SJCRH30 (cell line): ENCODE results near the gene USP5. TPM values are rescaled to one million over a fixed set of nuclear protein-coding genes. Genes with fewer than 3 reads are reported as not detected.

Experiments
- DNase-seq, 2 experiments: peaks; one replicate each; pipeline ENCODE4 v3.0.0-alpha.2; 2015 to 2020
- H3K27ac ChIP-seq: fragments of 250-450 bp; sonication (Bioruptor Pico); 2 replicates; pipeline ENCODE4 v1.5.1; 2020; ENCODE audit warnings: mild to moderate bottlenecking, moderate library complexity
- H3K27me3 ChIP-seq: fragments of 250-450 bp; sonication (Bioruptor Pico); 2 replicates; pipeline ENCODE4 v1.5.1; 2020; ENCODE audit warnings: mild to moderate bottlenecking, moderate library complexity
- H3K36me3 ChIP-seq: fragments of 250-450 bp; sonication (Bioruptor Pico); 2 replicates; pipeline ENCODE4 v1.5.1; 2020; ENCODE audit warnings: mild to moderate bottlenecking, moderate library complexity
- H3K4me1 ChIP-seq: fragments of 250-450 bp; sonication (Bioruptor Pico); 2 replicates; pipeline ENCODE4 v1.5.1; 2020; ENCODE audit warnings: mild to moderate bottlenecking, moderate library complexity
- H3K4me3 ChIP-seq: fragments of 250-450 bp; sonication (Bioruptor Pico); 2 replicates; pipeline ENCODE4 v1.5.1; 2020; ENCODE audit warnings: mild to moderate bottlenecking, moderate library complexity
- H3K9me3 ChIP-seq: fragments of 250-450 bp; sonication (Bioruptor Pico); replicated peaks from 2 replicates; pipeline ENCODE4 v1.5.1; 2020; ENCODE audit warnings: mild to moderate bottlenecking, moderate library complexity
- total RNA-seq: library from RNA; depleted of rRNA; stranded (reverse); fragments of >200 nt; shearing (Covaris generic); gene quantifications from 2 replicates; pipeline ENCODE4 v1.2.3, GENCODE V29; 2014; rRNA removed

USP5 gene, protein sequence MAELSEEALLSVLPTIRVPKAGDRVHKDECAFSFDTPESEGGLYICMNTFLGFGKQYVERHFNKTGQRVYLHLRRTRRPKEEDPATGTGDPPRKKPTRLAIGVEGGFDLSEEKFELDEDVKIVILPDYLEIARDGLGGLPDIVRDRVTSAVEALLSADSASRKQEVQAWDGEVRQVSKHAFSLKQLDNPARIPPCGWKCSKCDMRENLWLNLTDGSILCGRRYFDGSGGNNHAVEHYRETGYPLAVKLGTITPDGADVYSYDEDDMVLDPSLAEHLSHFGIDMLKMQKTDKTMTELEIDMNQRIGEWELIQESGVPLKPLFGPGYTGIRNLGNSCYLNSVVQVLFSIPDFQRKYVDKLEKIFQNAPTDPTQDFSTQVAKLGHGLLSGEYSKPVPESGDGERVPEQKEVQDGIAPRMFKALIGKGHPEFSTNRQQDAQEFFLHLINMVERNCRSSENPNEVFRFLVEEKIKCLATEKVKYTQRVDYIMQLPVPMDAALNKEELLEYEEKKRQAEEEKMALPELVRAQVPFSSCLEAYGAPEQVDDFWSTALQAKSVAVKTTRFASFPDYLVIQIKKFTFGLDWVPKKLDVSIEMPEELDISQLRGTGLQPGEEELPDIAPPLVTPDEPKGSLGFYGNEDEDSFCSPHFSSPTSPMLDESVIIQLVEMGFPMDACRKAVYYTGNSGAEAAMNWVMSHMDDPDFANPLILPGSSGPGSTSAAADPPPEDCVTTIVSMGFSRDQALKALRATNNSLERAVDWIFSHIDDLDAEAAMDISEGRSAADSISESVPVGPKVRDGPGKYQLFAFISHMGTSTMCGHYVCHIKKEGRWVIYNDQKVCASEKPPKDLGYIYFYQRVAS
- 76.7 and 78.0 TPM in 2 replicates for total RNA-seq

DNA sequence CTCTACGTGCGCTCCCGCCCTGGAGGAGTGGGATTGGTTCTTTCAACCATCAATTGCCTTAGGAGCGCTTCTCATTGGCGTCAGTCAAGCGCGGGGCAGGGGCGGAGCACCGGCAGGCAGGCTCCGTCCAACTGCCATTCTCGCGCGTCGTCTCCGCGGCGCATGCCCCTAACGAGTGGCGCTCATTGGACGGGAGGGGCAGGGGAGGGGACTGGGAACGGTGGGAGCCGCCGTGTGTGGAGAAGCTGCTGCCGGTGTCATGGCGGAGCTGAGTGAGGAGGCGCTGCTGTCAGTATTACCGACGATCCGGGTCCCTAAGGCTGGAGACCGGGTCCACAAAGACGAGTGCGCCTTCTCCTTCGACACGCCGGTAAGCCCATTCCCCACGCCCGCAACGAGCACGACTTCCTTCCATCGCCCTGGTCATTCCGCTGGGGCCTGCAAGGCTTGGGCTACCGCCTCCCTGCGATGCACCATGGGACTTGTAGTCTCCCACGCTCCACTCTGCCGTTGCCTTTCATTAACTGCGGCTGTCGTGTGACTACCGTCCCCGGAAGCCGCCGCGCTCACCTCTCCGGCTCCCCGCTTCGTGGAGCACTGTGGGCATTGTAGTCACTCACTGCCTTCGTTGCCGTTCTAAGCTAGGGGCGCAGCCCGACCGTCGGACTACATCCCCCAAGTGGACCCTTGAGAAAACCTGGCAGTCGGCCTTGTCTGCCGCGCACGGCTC is at the start of gene USP5:
Gene USP5 (plus strand): TSS at position 230 of the 730 bp plus-strand sequence. CDS start 30 bp downstream, at position 260.
- DNase-seq: peak; percentile 99
- peaks cover 28% of the 10 kb centered on the region for H3K36me3 ChIP-seq
- peak within 1 kb of the TSS; percentile 97 for H3K27ac ChIP-seq
- peak within 1 kb of the TSS; percentile 81 for H3K4me3 ChIP-seq
- H3K27me3 ChIP-seq: no peaks in the 10 kb centered on the region
- no peaks in the 10 kb centered on the region for H3K9me3 ChIP-seq
- H3K4me1 ChIP-seq: peaks cover 8% of the 10 kb centered on the region

DNA sequence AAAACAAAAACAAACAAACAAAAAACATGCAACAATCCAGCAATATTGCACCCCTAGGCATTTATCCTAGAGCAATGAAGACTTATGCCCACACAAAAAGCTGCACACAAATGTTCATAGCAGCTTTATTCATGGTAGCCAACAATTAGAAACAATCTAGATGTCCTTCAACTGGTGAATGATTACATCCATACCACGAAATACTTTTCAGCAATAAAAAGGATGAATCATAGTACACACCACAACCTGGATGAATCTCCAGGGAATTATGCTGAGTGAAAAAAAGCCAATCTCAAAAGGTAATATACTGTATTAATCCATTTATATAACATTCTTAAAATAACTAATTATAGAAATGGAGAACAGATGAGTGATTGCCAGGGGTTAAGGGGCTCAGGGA is 44.8 kb upstream of the USP5 start:
- Histone ChIP-seq H3K27me3 (peaks cover 13% of the 10 kb centered on the region; the same call in 1 of the 2 replicates), H3K27ac (no peak overlapping the region), H3K4me1 (no peaks in the 10 kb centered on the region), H3K36me3 (no peaks in the 10 kb centered on the region), H3K4me3 (no peak overlapping the region), H3K9me3 (no peaks in the 10 kb centered on the region)
- no peak for DNase-seq

DNA sequence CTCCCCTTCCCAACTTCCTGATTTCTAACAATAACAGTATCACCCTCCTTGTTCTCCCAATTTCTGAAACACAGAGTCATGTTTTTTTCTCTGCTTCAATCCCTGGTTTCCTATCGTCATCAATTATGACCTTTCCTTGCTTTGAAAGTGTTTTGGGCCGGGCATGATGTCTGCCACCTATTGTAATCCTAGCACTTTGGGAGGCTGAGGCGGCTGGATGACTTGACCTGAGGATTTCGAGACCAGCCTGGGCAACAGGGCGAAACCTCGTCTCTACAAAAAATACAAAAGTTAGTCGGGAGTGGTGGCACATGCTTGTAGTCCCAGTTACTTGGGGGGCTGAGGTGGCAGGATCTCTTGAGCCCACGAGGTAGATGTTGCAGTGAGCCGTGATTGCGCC is 42.9 kb upstream of the USP5 start:
- no peaks in the 10 kb centered on the region for H3K9me3 ChIP-seq
- H3K27me3 ChIP-seq: peaks cover 13% of the 10 kb centered on the region; the same call in 1 of the 2 replicates
- no peaks in the 10 kb centered on the region for H3K36me3 ChIP-seq
- DNase-seq: no peak
- H3K4me1 ChIP-seq: no peaks in the 10 kb centered on the region
- H3K27ac ChIP-seq: no peak overlapping the region
- no peak overlapping the region for H3K4me3 ChIP-seq

DNA sequence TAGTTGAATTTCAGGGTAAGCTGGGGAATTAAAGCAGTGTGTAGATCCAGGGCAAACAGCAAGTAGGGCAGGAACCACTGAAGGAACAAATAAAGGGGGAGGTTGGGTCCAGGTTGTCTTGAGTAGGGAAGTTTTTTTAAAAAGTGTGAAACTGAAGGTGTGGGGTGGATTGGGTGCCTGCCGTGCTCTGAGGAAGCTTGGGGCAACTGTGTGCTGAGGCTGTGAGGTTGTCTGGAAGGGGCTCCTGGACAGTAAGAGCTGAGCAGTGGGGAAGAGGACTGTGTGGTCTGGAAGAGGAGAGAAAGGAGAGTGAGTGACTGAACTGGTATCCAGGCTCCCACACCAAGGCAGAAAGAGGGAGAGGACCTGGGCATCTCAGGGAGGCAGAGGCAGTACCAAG is 41.2 kb upstream of the USP5 start:
- Histone ChIP-seq H3K27me3 (peaks cover 13% of the 10 kb centered on the region; the same call in 1 of the 2 replicates), H3K27ac (no peak overlapping the region)

DNA sequence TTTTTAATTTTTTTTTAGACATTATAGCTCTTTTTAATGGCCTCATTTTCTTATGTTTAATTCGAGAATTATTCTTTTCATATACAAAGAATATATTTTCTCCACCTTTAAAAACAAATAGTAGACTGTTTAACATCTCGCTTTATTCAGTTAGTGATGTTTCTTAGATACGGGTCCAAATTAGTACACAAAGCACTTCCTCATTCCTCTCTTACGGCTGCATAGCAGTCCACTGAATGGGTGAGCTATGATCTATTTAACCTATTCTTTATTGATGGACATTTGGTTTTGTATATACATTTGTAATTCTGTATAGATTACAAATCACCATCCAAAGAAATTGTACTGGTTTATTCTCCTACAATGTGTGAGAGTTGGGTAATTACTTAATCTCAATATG is 38.6 kb upstream of the USP5 start:
- H3K4me1 ChIP-seq: no peaks in the 10 kb centered on the region
- H3K9me3 ChIP-seq: no peaks in the 10 kb centered on the region
- no peak for DNase-seq
- H3K27me3 ChIP-seq: peaks cover 13% of the 10 kb centered on the region; the same call in 1 of the 2 replicates
- no peak overlapping the region for H3K4me3 ChIP-seq
- no peaks in the 10 kb centered on the region for H3K36me3 ChIP-seq
- no peak overlapping the region for H3K27ac ChIP-seq

More for the DNA sequence above, 41.2 kb upstream of the USP5 start:
- Histone ChIP-seq H3K4me3 (no peak overlapping the region), H3K36me3 (no peaks in the 10 kb centered on the region), H3K9me3 (no peaks in the 10 kb centered on the region), H3K4me1 (no peaks in the 10 kb centered on the region)
- no peak for DNase-seq

DNA sequence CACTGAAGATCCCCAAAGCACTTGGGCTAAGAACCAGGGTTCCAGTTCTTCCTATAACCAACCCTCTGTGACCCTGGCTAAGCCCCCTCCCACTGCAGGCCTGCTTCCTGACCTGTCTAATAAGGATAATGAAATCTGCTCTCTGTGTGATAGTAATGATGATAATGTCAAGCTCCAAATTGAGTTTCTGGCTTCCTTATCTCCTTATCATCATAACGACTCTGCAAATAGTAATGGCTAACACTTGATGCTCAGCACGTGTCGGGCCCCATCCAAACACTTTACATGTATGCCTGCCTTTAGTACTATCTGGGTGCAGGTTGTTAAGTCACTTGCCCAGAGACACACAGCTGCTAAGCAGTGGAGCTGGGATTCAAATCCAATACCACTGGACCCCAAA is 35.4 kb upstream of the USP5 start:
- H3K36me3 ChIP-seq: no peaks in the 10 kb centered on the region
- DNase-seq: peak in 1 of 2 experiments; percentile 0
- H3K4me3 ChIP-seq: no peak overlapping the region
- peaks cover 18% of the 10 kb centered on the region for H3K27me3 ChIP-seq
- H3K9me3 ChIP-seq: no peaks in the 10 kb centered on the region
- peaks cover 7% of the 10 kb centered on the region; the same call in 1 of the 2 replicates for H3K4me1 ChIP-seq
- H3K27ac ChIP-seq: no peak overlapping the region

DNA sequence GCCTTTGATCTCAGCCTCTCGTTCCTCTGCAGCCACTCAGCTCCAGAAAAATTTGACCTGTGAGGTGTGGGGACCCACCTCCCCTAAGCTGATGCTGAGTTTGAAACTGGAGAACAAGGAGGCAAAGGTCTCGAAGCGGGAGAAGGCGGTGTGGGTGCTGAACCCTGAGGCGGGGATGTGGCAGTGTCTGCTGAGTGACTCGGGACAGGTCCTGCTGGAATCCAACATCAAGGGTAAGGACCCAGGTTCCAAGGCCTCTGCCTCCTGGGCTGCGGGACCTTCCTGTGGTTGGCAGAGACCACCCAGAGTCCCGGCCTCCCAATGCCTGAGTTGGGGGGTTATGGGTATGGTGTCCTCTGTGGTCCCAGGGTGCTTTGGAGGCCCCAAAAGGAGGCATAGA is 34.9 kb upstream of the USP5 start:
- peaks cover 10% of the 10 kb centered on the region; the same call in 1 of the 2 replicates for H3K4me1 ChIP-seq
- DNase-seq: no peak
- no peak overlapping the region for H3K27ac ChIP-seq
- H3K9me3 ChIP-seq: no peaks in the 10 kb centered on the region
- no peak overlapping the region for H3K4me3 ChIP-seq
- peaks cover 15% of the 10 kb centered on the region for H3K27me3 ChIP-seq
- H3K36me3 ChIP-seq: no peaks in the 10 kb centered on the region

DNA sequence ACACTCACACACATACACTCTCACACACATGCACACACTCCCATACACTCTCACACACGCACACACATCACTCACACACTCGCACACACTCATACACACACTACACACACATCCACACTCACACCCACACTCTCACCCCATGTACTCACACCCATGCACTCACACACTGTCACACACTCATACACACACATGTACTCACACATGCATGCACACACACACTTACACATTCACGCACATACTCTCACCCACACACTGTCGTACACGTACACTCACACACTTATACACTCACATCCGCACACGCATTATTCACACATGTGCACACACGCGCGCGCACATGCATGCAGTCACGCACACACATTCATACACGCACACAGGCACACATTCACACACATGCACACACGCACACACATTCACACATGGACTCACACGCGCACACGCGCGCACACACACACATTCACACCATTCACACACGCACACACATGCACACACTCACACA is 34.2 kb upstream of the USP5 start:
- H3K9me3 ChIP-seq: no peaks in the 10 kb centered on the region
- no peak overlapping the region for H3K4me3 ChIP-seq
- no peak overlapping the region for H3K27ac ChIP-seq
- H3K36me3 ChIP-seq: no peaks in the 10 kb centered on the region
- DNase-seq: no peak
- H3K27me3 ChIP-seq: peaks cover 14% of the 10 kb centered on the region
- H3K4me1 ChIP-seq: peaks cover 10% of the 10 kb centered on the region; the same call in 1 of the 2 replicates

DNA sequence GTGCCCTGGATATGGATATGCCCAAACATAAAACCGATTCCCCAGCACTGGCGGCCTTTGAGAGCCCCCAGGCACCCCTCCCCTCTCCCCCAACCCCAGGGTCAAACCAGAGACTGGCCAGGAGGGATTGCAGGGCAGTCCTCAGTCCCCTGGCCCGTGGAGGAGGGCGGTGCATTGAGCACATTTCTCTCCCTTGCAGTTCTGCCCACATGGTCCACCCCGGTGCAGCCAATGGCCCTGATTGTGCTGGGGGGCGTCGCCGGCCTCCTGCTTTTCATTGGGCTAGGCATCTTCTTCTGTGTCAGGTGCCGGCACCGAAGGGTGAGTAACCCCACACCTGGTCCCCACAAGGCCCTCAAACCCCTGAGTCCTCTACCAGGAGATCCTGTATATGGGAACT is 33.7 kb upstream of the USP5 start:
- no peak overlapping the region for H3K4me3 ChIP-seq
- DNase-seq: no peak
- H3K9me3 ChIP-seq: no peaks in the 10 kb centered on the region
- no peaks in the 10 kb centered on the region for H3K36me3 ChIP-seq
- peaks cover 14% of the 10 kb centered on the region for H3K27me3 ChIP-seq
- no peak overlapping the region for H3K27ac ChIP-seq
- peaks cover 10% of the 10 kb centered on the region; the same call in 1 of the 2 replicates for H3K4me1 ChIP-seq

DNA sequence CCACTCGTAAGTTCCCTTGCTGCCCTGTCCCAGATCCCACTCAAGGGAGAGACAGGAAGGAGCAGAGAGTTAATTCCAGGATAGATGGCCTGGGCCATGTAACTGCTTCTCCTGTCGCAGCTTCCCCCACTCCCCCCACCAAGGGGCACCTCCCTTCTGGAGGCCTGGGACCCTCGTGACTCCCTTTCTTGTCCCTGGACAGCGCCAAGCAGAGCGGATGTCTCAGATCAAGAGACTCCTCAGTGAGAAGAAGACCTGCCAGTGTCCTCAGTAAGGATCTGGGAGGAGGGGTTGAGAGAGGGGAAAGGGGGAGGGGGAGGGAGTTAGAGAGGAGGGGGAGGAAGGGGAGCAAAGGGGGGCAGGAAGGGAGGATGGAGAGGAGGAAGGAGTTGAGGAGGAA is 33.3 kb upstream of the USP5 start:
- Histone ChIP-seq H3K4me1 (peaks cover 10% of the 10 kb centered on the region; the same call in 1 of the 2 replicates), H3K36me3 (no peaks in the 10 kb centered on the region), H3K27ac (no peak overlapping the region), H3K9me3 (no peaks in the 10 kb centered on the region), H3K4me3 (no peak overlapping the region), H3K27me3 (peaks cover 14% of the 10 kb centered on the region)
- DNase-seq: no peak

DNA sequence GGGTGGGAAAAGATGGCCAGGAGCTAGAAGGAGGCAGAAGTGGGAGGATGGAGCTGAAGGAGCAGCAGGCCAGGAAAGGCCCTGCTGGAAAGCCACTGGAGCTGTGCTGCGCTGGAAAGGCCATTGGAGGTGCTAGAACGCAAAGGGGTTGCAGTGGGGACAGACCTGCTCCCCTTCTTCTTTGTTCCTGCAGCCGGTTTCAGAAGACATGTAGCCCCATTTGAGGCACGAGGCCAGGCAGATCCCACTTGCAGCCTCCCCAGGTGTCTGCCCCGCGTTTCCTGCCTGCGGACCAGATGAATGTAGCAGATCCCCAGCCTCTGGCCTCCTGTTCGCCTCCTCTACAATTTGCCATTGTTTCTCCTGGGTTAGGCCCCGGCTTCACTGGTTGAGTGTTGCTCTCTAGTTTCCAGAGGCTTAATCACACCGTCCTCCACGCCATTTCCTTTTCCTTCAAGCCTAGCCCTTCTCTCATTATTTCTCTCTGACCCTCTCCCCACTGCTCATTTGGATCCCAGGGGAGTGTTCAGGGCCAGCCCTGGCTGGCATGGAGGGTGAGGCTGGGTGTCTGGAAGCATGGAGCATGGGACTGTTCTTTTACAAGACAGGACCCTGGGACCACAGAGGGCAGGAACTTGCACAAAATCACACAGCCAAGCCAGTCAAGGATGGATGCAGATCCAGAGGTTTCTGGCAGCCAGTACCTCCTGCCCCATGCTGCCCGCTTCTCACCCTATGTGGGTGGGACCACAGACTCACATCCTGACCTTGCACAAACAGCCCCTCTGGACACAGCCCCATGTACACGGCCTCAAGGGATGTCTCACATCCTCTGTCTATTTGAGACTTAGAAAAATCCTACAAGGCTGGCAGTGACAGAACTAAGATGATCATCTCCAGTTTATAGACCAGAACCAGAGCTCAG is 32.6 kb upstream of the USP5 start:
- no peaks in the 10 kb centered on the region for H3K36me3 ChIP-seq
- H3K27ac ChIP-seq: no peak overlapping the region
- H3K9me3 ChIP-seq: no peaks in the 10 kb centered on the region
- no peak overlapping the region for H3K4me3 ChIP-seq
- DNase-seq: no peak
- H3K27me3 ChIP-seq: peaks cover 14% of the 10 kb centered on the region
- H3K4me1 ChIP-seq: peaks cover 10% of the 10 kb centered on the region; the same call in 1 of the 2 replicates

DNA sequence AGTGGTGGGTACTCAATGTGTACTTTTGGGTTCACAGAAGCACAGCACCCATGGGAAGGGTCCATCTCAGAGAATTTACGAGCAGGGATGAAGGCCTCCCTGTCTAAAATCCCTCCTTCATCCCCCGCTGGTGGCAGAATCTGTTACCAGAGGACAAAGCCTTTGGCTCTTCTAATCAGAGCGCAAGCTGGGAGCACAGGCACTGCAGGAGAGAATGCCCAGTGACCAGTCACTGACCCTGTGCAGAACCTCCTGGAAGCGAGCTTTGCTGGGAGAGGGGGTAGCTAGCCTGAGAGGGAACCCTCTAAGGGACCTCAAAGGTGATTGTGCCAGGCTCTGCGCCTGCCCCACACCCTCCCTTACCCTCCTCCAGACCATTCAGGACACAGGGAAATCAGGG is 31.8 kb upstream of the USP5 start:
- Histone ChIP-seq H3K36me3 (no peaks in the 10 kb centered on the region), H3K4me1 (peaks cover 10% of the 10 kb centered on the region), H3K27me3 (peaks cover 14% of the 10 kb centered on the region), H3K9me3 (no peaks in the 10 kb centered on the region), H3K27ac (no peak overlapping the region), H3K4me3 (no peak overlapping the region)
- no peak for DNase-seq

DNA sequence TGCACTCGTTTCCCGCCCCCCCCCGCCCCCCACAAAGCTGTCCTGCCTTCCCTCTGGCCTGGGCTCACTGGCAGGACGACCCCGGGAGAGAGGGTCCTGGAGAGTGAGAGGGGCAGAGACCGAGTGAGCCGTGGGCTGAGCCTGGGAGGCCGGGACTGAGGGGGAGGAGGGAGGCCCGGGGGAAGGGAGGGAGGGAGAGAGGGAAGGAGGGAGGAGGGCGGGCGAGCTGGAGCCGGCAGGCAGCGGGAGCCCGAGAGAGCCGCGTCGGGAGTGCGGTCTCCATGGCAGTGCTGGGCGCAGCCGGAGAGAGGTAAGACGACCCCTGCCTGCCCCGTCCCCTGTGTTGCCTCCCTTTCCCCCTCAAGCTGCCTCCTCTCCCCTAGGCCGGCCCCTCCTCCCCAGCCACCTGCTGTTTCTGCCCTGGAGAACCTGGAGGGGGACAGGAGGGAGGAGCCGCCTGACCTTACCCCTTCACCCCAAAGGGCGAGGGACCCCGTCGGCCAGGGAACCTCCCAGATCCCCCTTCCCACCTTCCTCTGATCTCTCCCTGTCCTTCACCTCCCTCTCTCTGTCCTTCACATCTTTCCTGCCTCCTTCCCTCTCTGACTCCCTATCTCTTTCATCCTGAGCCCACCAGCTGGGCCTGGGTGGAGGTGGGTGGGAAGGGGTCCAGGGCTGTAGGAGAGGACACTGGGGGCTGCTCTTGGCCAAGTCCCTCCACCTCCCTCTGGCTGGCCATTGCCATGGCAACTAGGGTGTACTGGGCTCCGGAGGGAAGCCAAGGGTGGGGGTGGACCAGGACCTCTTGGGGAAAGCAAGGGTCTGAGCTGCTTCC is 30.1 kb upstream of the USP5 start, which contains the start of gene GPR162:
Gene GPR162 (plus strand): TSS at position 231 of the 835 bp plus-strand sequence. CDS start 2,078 bp downstream, outside the sequence.
- H3K36me3 ChIP-seq: no peaks in the 10 kb centered on the region
- peaks cover 14% of the 10 kb centered on the region for H3K27me3 ChIP-seq
- DNase-seq: peak; percentile 60 to 66
- H3K9me3 ChIP-seq: no peaks in the 10 kb centered on the region
- no peak within 1 kb of the TSS for H3K27ac ChIP-seq
- peaks cover 13% of the 10 kb centered on the region for H3K4me1 ChIP-seq
- H3K4me3 ChIP-seq: peak within 1 kb of the TSS; percentile 44
